Panc1 (cell line): ENCODE measurements around the gene POLR3B. TPM values are rescaled to one million over a fixed set of nuclear protein-coding genes. Genes with fewer than 3 reads are reported as not detected.
A peak's percentile ranks its signal among the peaks of the same experiment; 100 is the strongest.

Experiments
- ATAC-seq: fragments of 200-7000 bp; cut with Tn5 transposase; 2 replicates; pipeline ENCODE4 v1.9.1; 2020; ENCODE audit warnings: mild to moderate bottlenecking, moderate library complexity
- BruUV-seq: library from RNA; stranded (reverse); fragments of 400-500 nt; replicated peaks from 2 replicates; lab custom pipeline; 2021; lab: Mats Ljungman, UMichigan
- CTCF ChIA-PET: fragments of 300-600 bp; sonication (Branson Sonifier 250); formaldehyde crosslinking; loops from one replicate; lab custom pipeline; 2022; ENCODE audit warnings: antibody characterized with exemption; lab: Charles Lee
- POLR2A ChIA-PET: fragments of 300-600 bp; sonication (Branson Sonifier 250); formaldehyde crosslinking; loops from one replicate; lab custom pipeline; 2022; ENCODE audit warnings: antibody characterized with exemption; lab: Charles Lee
- DNase-seq: peaks from one replicate; pipeline ENCODE4 v3.0.0-alpha.2; 2010; ENCODE audit warnings: low read depth, low spot score
- H3K27ac ChIP-seq: 2 replicates; pipeline ENCODE4 v1.5.1; 2011; ENCODE audit warnings: mild to moderate bottlenecking, low read length, inconsistent platforms
- H3K27me3 ChIP-seq: fragments of 200-500 bp; sonication (Bioruptor generic); 2 replicates; pipeline ENCODE4 v1.6.0; 2014; ENCODE audit warnings: low read length, inconsistent platforms; ENCODE audit not compliant: control insufficient read depth, insufficient read depth
- H3K36me3 ChIP-seq: fragments of 200-500 bp; sonication (Bioruptor generic); 2 replicates; pipeline ENCODE4 v1.5.1; 2014; ENCODE audit warnings: inconsistent platforms, mild to moderate bottlenecking, low read length, moderate library complexity; ENCODE audit not compliant: control insufficient read depth, insufficient read depth
- H3K4me1 ChIP-seq: 2 replicates; pipeline ENCODE4 v1.5.1; 2011; ENCODE audit warnings: inconsistent platforms, mild to moderate bottlenecking, low read length, moderate library complexity; ENCODE audit not compliant: control insufficient read depth, insufficient read depth
- H3K4me3 ChIP-seq, 2 experiments: 2 replicates each; pipeline ENCODE4 v1.5.1; 2011 to 2012; ENCODE audit warnings: low read depth in 2 of 2, low read length in 2 of 2, mild to moderate bottlenecking in 2 of 2, inconsistent platforms in 1 of 2, moderate library complexity in 1 of 2
- H3K9me3 ChIP-seq: fragments of 200-500 bp; sonication (Bioruptor generic); 2 replicates; pipeline ENCODE4 v1.5.1; 2014; ENCODE audit warnings: low read depth, mild to moderate bottlenecking, inconsistent platforms, low read length, moderate library complexity; ENCODE audit not compliant: control insufficient read depth, insufficient read depth
- CTCF ChIP-seq: fragments of 450-650 bp; IDR thresholded peaks from 2 replicates; pipeline ENCODE4 v1.5.1; 2017; ENCODE audit warnings: mild to moderate bottlenecking
- POLR2AphosphoS5 ChIP-seq: IDR thresholded peaks from 2 replicates; pipeline ENCODE4 v1.6.1; 2012; ENCODE audit warnings: mild to moderate bottlenecking, low read depth, low read length, moderate library complexity
- REST ChIP-seq, 2 experiments: IDR thresholded peaks; 2 replicates each; pipeline ENCODE4 v1.6.1; 2011 to 2012; ENCODE audit warnings: low read depth in 2 of 2, control low read depth in 1 of 2, low read length in 1 of 2, mild to moderate bottlenecking in 1 of 2, moderate library complexity in 1 of 2; ENCODE audit not compliant: insufficient read depth in 1 of 2
- SIN3A ChIP-seq: IDR thresholded peaks from 2 replicates; pipeline ENCODE4 v1.6.1; 2012; ENCODE audit warnings: low read depth, mild to moderate bottlenecking, low read length, moderate library complexity, borderline replicate concordance; ENCODE audit not compliant: insufficient read depth
- TCF7L2 ChIP-seq: IDR thresholded peaks from 2 replicates; pipeline ENCODE4 v1.6.1; 2011; ENCODE audit warnings: mild to moderate bottlenecking, low read depth, low read length, inconsistent platforms
- in situ Hi-C: cut with HindIII; loops from 2 replicates; pipeline ENCODE4 v1.10.0; 2016; ENCODE audit warnings: low sequenced_read_pairs, low pct_unique_long_range_greater_than_20kb
- intact Hi-C: fragments of 100-400 bp; cut with micrococcal nuclease; formaldehyde crosslinking; loops from one replicate; pipeline ENCODE4 v1.10.0; 2022; ENCODE audit not compliant: unreplicated experiment
- total RNA-seq: library from RNA; stranded (reverse); gene quantifications from one replicate; pipeline ENCODE4 v1.2.1, GENCODE V29; 2021; ENCODE audit not compliant: unreplicated experiment

POLR3B gene
- total RNA-seq, 1 experiment from 2014 or later, result 8.2 TPM

GRCh38 chr12:106345746-106346145, 11.8 kb upstream of the POLR3B start:
- no peaks in the 10 kb centered on the region for H3K9me3 ChIP-seq
- in situ Hi-C loops (no loop called here), intact Hi-C loops (loop anchor here (5.0 kb wide), 1 partner anchor 118 kb away; no protein-coding TSS in a partner anchor)
- ATAC-seq (peak; percentile 99), DNase-seq (peak; percentile 32)
- POLR2A ChIA-PET, result no interaction called here
- CTCF ChIA-PET, result interaction anchor here (1.3 to 1.5 kb wide), 2 partner anchors 12 to 119 kb away, joined by 6 to 7 read pairs; partner anchors contain the start of gene POLR3B
- no TSS peak for BruUV-seq
- no peaks in the 10 kb centered on the region for H3K27me3 ChIP-seq
- no peak overlapping the region for H3K4me3 ChIP-seq
- H3K4me1 ChIP-seq, result peaks cover 3% of the 10 kb centered on the region; the same call in 1 of the 2 replicates
- no peak overlapping the region for H3K27ac ChIP-seq
- TF ChIP-seq SIN3A (no peak), CTCF (peak; percentile 80)
- H3K36me3 ChIP-seq, result no peaks in the 10 kb centered on the region

GRCh38 chr12:106348411-106348810, 9.1 kb upstream of the POLR3B start:
- in situ Hi-C loops (no loop called here), intact Hi-C loops (loop anchor here (5.0 kb wide), 1 partner anchor 121 kb away; no protein-coding TSS in a partner anchor)
- H3K36me3 ChIP-seq, result no peaks in the 10 kb centered on the region
- no peaks in the 10 kb centered on the region for H3K4me1 ChIP-seq
- POLR2A ChIA-PET, result no interaction called here
- no peak for ATAC-seq
- H3K27me3 ChIP-seq, result peaks cover 10% of the 10 kb centered on the region; the same call in 1 of the 2 replicates
- no TSS peak for BruUV-seq
- no peaks in the 10 kb centered on the region for H3K9me3 ChIP-seq
- H3K27ac ChIP-seq, result no peak overlapping the region
- H3K4me3 ChIP-seq, result no peak overlapping the region
- CTCF ChIA-PET, result interaction anchor here (0.7 kb wide), 1 partner anchor 394 kb away, joined by 4 read pairs; no protein-coding TSS in a partner anchor
- DNase-seq, result no peak
- TF ChIP-seq SIN3A (no peak), REST (IDR thresholded peaks at IDR 0.05; ENCODE audit: insufficient read depth in 1 of 2, low read depth in 2 of 2, low read length in 1 of 2) (no peak), POLR2AphosphoS5 (no peak), CTCF (no peak), TCF7L2 (no peak)
